A549 (cell line): ENCODE measurements around the gene SH3RF3. TPM values are rescaled to one million over a fixed set of nuclear protein-coding genes. Genes with fewer than 3 reads are reported as not detected.

Experiments used
- ATAC-seq, 2 experiments: fragments of 200-7000 bp in 1 of 2; fragments of >200 bp in 1 of 2; cut with Nextera tagmentation in 1 of 2; cut with Tn5 transposase in 1 of 2; 3 replicates each; pipeline versions ENCODE4 v1.8.0 to v1.9.1; 2018 to 2020; ENCODE audit warnings: mild to moderate bottlenecking in 1 of 2, moderate library complexity in 1 of 2
- CTCF ChIA-PET: fragments of 300-600 bp; sonication (Branson Sonifier 250); formaldehyde crosslinking; extraction: SDS; loops from one replicate; lab custom pipeline; 2021; ENCODE audit warnings: antibody characterized with exemption, inconsistent platforms; lab: Yijun Ruan, JAX
- POLR2A ChIA-PET: fragments of 350-600 bp; formaldehyde crosslinking; extraction: SDS; loops from one replicate; lab custom pipeline; 2021; ENCODE audit warnings: antibody characterized with exemption, inconsistent platforms; lab: Yijun Ruan, JAX
- DNase-seq, 2 experiments: peaks; one replicate each; pipeline versions ENCODE4 v3.0.0 to v3.0.0-alpha.2; 2011 to 2016; ENCODE audit warnings: low read depth in 1 of 2, low spot score in 1 of 2
- FAIRE-seq: peaks from 2 replicates; lab custom pipeline; 2011; peaks lifted over from hg19 to GRCh38; lab: Jason Lieb, UNC
- H3K27ac ChIP-seq, 2 experiments: fragments of >200 bp; sonication (Bioruptor Twin); formaldehyde crosslinking; 3 replicates each; pipeline ENCODE4 v1.5.1; 2016 to 2017
- H3K4me1 ChIP-seq: fragments of >200 bp; sonication (Bioruptor Twin); formaldehyde crosslinking; 3 replicates; pipeline ENCODE4 v1.6.1; 2016
- H3K4me2 ChIP-seq: fragments of >200 bp; sonication (Bioruptor Twin); formaldehyde crosslinking; 3 replicates; pipeline ENCODE4 v1.6.1; 2016
- H3K4me3 ChIP-seq: fragments of >200 bp; sonication (Bioruptor Twin); formaldehyde crosslinking; 3 replicates; pipeline ENCODE4 v1.5.1; 2016
- H3K9me3 ChIP-seq: fragments of >200 bp; sonication (Bioruptor Twin); formaldehyde crosslinking; 3 replicates; pipeline ENCODE4 v1.6.1; 2016
- CBX2 ChIP-seq: fragments of 200-600 bp; sonication (generic); IDR thresholded peaks from 2 replicates; pipeline ENCODE4 v1.6.1; 2016; ENCODE audit warnings: low read depth, mild to moderate bottlenecking, borderline replicate concordance
- ESRRA ChIP-seq: fragments of 150-350 bp; IDR thresholded peaks from 2 replicates; pipeline ENCODE4 v1.6.1; 2014; ENCODE audit warnings: mild to moderate bottlenecking, low read length, borderline replicate concordance
- FOSL2 ChIP-seq, 2 experiments: fragments of 450-650 bp in 1 of 2; fragments of >200 bp in 1 of 2; sonication (Bioruptor Twin) in 1 of 2; formaldehyde crosslinking; IDR thresholded peaks; 2 replicates each; pipeline versions ENCODE4 v1.5.0 to v1.6.1; 2016 to 2020; ENCODE audit warnings: mild to moderate bottlenecking in 1 of 2, moderate library complexity in 1 of 2
- HOXB13 ChIP-seq: fragments of 250-450 bp; sonication (Bioruptor Pico); IDR thresholded peaks from 2 replicates; pipeline ENCODE4 v1.5.0; 2020; ENCODE audit warnings: low read depth, mild to moderate bottlenecking, moderate library complexity
- JUN ChIP-seq, 2 experiments: fragments of >200 bp; sonication (Bioruptor Twin); formaldehyde crosslinking; IDR thresholded peaks; 2 replicates in 1 of 2; 3 replicates in 1 of 2; pipeline ENCODE4 v1.6.1; 2016 to 2017
- KDM1A ChIP-seq: fragments of 200-600 bp; sonication (generic); IDR thresholded peaks from 2 replicates; pipeline ENCODE4 v1.6.1; 2016; ENCODE audit warnings: low read depth, mild to moderate bottlenecking
- KDM5A ChIP-seq: fragments of 200-600 bp; sonication (generic); IDR thresholded peaks from 2 replicates; pipeline ENCODE4 v1.6.1; 2016; ENCODE audit warnings: antibody characterized with exemption, mild to moderate bottlenecking
- MAZ ChIP-seq: fragments of 150-350 bp; IDR thresholded peaks from 2 replicates; pipeline ENCODE4 v1.6.1; 2014; ENCODE audit warnings: antibody characterized with exemption, low read depth, low read length, borderline replicate concordance
- MYC ChIP-seq: IDR thresholded peaks from 2 replicates; pipeline ENCODE4 v1.6.1; 2012; ENCODE audit warnings: mild to moderate bottlenecking, inconsistent platforms, low read length, improper control_type of control experiment, borderline replicate concordance
- POLR2A ChIP-seq: IDR thresholded peaks from 2 replicates; pipeline ENCODE4 v1.6.1; 2012; ENCODE audit warnings: mild to moderate bottlenecking, low read length
- RAD21 ChIP-seq, 2 experiments: fragments of >200 bp in 1 of 2; sonication (Bioruptor Twin) in 1 of 2; formaldehyde crosslinking in 1 of 2; IDR thresholded peaks in 1 of 2; conservative IDR thresholded peaks in 1 of 2; 2 replicates in 1 of 2; 3 replicates in 1 of 2; pipeline ENCODE4 v1.6.1; 2012 to 2018; ENCODE audit warnings: inconsistent platforms in 1 of 2
- ZC3H11A ChIP-seq: fragments of 450-650 bp; IDR thresholded peaks from 2 replicates; pipeline ENCODE4 v1.6.1; 2014; ENCODE audit warnings: antibody characterized with exemption, mild to moderate bottlenecking
- ZSCAN20 ChIP-seq: fragments of 250-450 bp; sonication (Bioruptor Pico); IDR thresholded peaks from 2 replicates; pipeline ENCODE4 v1.8.0; 2022; ENCODE audit warnings: mild to moderate bottlenecking, moderate library complexity
- WGBS: methylation state at CpG from one replicate; pipeline ENCODE4 v1.1.6; 2017; ENCODE audit errors: missing lambda C conversion rate; 5-methylcytosine and 5-hydroxymethylcytosine counted together
- polyA plus RNA-seq, 4 experiments: library from polyadenylated mRNA; depleted of rRNA in 3 of 4; stranded (reverse); fragments of >200 nt; fragmentation: RNase III in 1 of 4; extraction: RNeasy Plus Mini Kit Qiagen cat#74134 plus additional on column Dnase treatment in 1 of 4; gene quantifications; 2 replicates in 3 of 4; 3 replicates in 1 of 4; pipeline ENCODE4 v1.2.3, GENCODE V29; 2011 to 2017
- TF ChIP-seq, protein P1 (sequence below): fragments of 450-650 bp; IDR thresholded peaks from 2 replicates; pipeline ENCODE4 v1.6.1; 2014; ENCODE audit warnings: antibody characterized with exemption
- TF ChIP-seq, protein P2 (sequence below): fragments of 250-450 bp; sonication (Bioruptor Pico); IDR thresholded peaks from 2 replicates; pipeline ENCODE4 v1.5.0; 2020; ENCODE audit warnings: low read depth, mild to moderate bottlenecking, moderate library complexity
- TF ChIP-seq, protein P3 (sequence below): fragments of 200-600 bp; sonication (generic); IDR thresholded peaks from 2 replicates; pipeline ENCODE4 v1.6.1; 2016; ENCODE audit warnings: antibody characterized with exemption, mild to moderate bottlenecking, moderate library complexity
- TF ChIP-seq, protein P4 (sequence below): fragments of >200 bp; sonication (Bioruptor Twin); formaldehyde crosslinking; IDR thresholded peaks from 3 replicates; pipeline ENCODE4 v1.5.1; 2016
- TF ChIP-seq, protein P5 (sequence below): fragments of 250-450 bp; sonication (Bioruptor Pico); IDR thresholded peaks from 2 replicates; pipeline ENCODE4 v1.5.0; 2021; ENCODE audit warnings: mild to moderate bottlenecking, moderate library complexity, borderline replicate concordance

SH3RF3 gene
- polyA plus RNA-seq, 2 of the 4 experiments (the other 2 are of a cell fraction), result 0.04 to 0.21 TPM

DNA sequence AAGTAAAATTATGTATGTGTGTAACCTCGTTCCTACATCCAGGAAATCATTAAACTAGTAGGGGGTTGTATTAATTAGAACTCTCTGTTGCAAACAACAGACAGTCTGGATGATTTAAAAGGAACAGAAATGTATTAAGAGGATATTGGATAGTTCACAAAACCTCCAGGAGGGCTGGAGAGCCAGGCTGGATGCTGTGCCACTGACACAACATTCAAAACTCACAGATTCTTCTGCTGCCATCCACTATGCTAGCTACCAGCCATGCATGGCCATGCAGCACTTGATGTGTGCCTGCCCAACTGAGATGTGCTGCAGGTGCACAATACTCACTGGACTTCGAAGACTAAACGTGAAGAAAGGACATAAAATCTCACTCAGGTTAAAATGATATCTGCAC is 48.2 kb upstream of the SH3RF3 start:
- Histone ChIP-seq H3K4me2 (no peak overlapping the region), H3K4me1 (no peaks in the 10 kb centered on the region), H3K27ac (no peak overlapping the region), H3K9me3 (no peaks in the 10 kb centered on the region; the same call in 2 of the 3 replicates), H3K4me3 (no peak overlapping the region)
- WGBS, result 0% methylated on average over 3 of the region's 3 CpGs
- ATAC-seq (no peak), DNase-seq (no peak), FAIRE-seq (no peak)
- ChIA-PET CTCF (no interaction called here), POLR2A (no interaction called here)
- TF ChIP-seq ZC3H11A, result no peak
- no peak for TF ChIP-seq KDM5A
- TF ChIP-seq FOSL2 (IDR thresholded peaks at IDR 0.05), result no peak
- no peak for TF ChIP-seq FOSL2 (CRISPR knock-in tag; IDR thresholded peaks at IDR 0.05)
- TF ChIP-seq, protein P1, sequence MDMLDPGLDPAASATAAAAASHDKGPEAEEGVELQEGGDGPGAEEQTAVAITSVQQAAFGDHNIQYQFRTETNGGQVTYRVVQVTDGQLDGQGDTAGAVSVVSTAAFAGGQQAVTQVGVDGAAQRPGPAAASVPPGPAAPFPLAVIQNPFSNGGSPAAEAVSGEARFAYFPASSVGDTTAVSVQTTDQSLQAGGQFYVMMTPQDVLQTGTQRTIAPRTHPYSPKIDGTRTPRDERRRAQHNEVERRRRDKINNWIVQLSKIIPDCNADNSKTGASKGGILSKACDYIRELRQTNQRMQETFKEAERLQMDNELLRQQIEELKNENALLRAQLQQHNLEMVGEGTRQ, result no peak
- no peak for TF ChIP-seq HOXB13 (CRISPR knock-in tag)
- no peak for TF ChIP-seq KDM1A

DNA sequence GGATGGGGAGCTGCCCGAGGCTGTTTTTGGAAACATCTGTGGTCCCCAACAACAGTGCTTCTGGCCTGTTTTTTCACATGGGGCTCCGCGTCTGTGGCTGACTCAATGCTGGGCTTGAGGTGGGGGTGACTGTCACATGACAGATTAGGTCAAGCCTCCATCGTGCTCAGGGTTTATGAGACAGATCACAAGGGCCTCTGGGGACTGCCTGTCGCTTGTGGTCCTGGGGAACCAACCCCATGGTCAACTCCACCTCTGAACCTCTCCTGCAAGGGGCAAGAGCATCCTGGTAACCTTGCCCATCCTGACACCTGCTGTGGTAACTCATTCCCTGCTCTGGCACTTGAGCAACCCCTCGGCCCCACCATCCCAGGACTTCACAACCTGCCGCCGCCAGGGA is 47.6 kb upstream of the SH3RF3 start:
- no peak for FAIRE-seq
- CTCF ChIA-PET, result no interaction called here
- H3K4me3 ChIP-seq, result no peak overlapping the region
- no peaks in the 10 kb centered on the region for H3K4me1 ChIP-seq
- H3K4me2 ChIP-seq, result no peak overlapping the region
- no peak for TF ChIP-seq ESRRA
- no peak for TF ChIP-seq ZSCAN20 (CRISPR knock-in tag)
- TF ChIP-seq, protein P2, sequence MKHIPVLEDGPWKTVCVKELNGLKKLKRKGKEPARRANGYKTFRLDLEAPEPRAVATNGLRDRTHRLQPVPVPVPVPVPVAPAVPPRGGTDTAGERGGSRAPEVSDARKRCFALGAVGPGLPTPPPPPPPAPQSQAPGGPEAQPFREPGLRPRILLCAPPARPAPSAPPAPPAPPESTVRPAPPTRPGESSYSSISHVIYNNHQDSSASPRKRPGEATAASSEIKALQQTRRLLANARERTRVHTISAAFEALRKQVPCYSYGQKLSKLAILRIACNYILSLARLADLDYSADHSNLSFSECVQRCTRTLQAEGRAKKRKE (CRISPR knock-in tag), result no peak
- no peak for TF ChIP-seq FOSL2 (IDR thresholded peaks at IDR 0.05)
- no peak for TF ChIP-seq FOSL2 (CRISPR knock-in tag; IDR thresholded peaks at IDR 0.05)
- no peak for TF ChIP-seq MYC
- no peak for TF ChIP-seq JUN (IDR thresholded peaks at IDR 0.05)
- TF ChIP-seq, protein P3, sequence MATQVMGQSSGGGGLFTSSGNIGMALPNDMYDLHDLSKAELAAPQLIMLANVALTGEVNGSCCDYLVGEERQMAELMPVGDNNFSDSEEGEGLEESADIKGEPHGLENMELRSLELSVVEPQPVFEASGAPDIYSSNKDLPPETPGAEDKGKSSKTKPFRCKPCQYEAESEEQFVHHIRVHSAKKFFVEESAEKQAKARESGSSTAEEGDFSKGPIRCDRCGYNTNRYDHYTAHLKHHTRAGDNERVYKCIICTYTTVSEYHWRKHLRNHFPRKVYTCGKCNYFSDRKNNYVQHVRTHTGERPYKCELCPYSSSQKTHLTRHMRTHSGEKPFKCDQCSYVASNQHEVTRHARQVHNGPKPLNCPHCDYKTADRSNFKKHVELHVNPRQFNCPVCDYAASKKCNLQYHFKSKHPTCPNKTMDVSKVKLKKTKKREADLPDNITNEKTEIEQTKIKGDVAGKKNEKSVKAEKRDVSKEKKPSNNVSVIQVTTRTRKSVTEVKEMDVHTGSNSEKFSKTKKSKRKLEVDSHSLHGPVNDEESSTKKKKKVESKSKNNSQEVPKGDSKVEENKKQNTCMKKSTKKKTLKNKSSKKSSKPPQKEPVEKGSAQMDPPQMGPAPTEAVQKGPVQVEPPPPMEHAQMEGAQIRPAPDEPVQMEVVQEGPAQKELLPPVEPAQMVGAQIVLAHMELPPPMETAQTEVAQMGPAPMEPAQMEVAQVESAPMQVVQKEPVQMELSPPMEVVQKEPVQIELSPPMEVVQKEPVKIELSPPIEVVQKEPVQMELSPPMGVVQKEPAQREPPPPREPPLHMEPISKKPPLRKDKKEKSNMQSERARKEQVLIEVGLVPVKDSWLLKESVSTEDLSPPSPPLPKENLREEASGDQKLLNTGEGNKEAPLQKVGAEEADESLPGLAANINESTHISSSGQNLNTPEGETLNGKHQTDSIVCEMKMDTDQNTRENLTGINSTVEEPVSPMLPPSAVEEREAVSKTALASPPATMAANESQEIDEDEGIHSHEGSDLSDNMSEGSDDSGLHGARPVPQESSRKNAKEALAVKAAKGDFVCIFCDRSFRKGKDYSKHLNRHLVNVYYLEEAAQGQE, result no peak
- TF ChIP-seq, protein P4, sequence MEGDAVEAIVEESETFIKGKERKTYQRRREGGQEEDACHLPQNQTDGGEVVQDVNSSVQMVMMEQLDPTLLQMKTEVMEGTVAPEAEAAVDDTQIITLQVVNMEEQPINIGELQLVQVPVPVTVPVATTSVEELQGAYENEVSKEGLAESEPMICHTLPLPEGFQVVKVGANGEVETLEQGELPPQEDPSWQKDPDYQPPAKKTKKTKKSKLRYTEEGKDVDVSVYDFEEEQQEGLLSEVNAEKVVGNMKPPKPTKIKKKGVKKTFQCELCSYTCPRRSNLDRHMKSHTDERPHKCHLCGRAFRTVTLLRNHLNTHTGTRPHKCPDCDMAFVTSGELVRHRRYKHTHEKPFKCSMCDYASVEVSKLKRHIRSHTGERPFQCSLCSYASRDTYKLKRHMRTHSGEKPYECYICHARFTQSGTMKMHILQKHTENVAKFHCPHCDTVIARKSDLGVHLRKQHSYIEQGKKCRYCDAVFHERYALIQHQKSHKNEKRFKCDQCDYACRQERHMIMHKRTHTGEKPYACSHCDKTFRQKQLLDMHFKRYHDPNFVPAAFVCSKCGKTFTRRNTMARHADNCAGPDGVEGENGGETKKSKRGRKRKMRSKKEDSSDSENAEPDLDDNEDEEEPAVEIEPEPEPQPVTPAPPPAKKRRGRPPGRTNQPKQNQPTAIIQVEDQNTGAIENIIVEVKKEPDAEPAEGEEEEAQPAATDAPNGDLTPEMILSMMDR, result no peak
- TF ChIP-seq, protein P5, sequence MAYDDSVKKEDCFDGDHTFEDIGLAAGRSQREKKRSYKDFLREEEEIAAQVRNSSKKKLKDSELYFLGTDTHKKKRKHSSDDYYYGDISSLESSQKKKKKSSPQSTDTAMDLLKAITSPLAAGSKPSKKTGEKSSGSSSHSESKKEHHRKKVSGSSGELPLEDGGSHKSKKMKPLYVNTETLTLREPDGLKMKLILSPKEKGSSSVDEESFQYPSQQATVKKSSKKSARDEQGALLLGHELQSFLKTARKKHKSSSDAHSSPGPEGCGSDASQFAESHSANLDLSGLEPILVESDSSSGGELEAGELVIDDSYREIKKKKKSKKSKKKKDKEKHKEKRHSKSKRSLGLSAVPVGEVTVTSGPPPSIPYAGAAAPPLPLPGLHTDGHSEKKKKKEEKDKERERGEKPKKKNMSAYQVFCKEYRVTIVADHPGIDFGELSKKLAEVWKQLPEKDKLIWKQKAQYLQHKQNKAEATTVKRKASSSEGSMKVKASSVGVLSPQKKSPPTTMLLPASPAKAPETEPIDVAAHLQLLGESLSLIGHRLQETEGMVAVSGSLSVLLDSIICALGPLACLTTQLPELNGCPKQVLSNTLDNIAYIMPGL (CRISPR knock-in tag), result no peak
- no peak for TF ChIP-seq MAZ
- no peak for TF ChIP-seq POLR2A
- TF ChIP-seq RAD21 (conservative IDR thresholded peaks at IDR 0.05 in 1 of 2, IDR thresholded peaks at IDR 0.05 in 1 of 2), result no peak
- no peak for TF ChIP-seq CBX2
- H3K9me3 ChIP-seq, result no peaks in the 10 kb centered on the region; the same call in 2 of the 3 replicates
- POLR2A ChIA-PET, result no interaction called here
- WGBS, result 23% methylated on average over 6 of the region's 8 CpGs
- no peak overlapping the region for H3K27ac ChIP-seq
- DNase-seq, result no peak
- ATAC-seq, result no peak
